VCaP (cell line): ENCODE results near the gene DCLRE1B.

Source experiments
- H3K27ac ChIP-seq: fragments of 450-650 bp; 2 replicates; pipeline ENCODE4 v1.5.1; 2017
- TF ChIP-seq, protein P1 (sequence below): fragments of 450-650 bp; conservative IDR thresholded peaks from 2 replicates; pipeline ENCODE4 v1.5.1; 2017; ENCODE audit warnings: mild to moderate bottlenecking, moderate library complexity

The DCLRE1B gene

DNA sequence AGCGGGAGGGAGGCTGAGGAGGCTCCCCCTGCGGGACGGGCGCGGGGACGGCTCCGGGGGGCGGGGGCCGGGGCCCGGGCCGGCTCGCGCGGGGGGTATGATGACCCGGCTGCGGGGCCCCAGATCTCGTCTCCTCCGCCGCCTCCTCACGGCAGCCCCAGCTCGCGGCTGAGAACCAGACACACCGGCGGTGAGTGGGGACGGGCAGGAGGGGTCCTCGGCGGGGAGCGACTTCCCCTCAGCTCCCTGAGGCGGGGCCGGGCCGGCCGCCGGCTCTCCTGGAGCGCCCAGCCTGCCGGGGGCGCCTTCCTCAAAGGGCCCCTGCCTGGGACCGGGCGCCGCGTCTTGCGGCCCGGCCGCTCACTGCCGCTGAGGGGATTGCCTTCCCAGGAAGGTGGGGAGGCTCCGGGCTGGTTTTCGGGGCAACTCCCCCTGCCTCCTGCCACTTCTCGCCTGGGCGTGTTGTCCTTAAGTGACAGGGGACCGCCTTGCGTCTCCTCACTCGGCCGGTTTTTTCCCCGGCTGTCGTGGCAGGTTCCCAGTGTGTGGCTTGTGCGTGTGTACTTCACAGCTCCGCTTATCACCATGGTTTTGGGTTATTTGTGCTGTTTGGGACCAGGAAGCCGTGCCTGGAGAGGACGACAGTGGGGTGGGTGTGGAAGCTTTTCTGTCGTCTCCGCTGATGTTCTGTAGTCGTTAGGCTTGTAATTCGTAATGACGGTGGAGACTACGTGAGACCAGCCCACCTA, 24.8 kb downstream of the DCLRE1B start:
- TF ChIP-seq, protein P1, sequence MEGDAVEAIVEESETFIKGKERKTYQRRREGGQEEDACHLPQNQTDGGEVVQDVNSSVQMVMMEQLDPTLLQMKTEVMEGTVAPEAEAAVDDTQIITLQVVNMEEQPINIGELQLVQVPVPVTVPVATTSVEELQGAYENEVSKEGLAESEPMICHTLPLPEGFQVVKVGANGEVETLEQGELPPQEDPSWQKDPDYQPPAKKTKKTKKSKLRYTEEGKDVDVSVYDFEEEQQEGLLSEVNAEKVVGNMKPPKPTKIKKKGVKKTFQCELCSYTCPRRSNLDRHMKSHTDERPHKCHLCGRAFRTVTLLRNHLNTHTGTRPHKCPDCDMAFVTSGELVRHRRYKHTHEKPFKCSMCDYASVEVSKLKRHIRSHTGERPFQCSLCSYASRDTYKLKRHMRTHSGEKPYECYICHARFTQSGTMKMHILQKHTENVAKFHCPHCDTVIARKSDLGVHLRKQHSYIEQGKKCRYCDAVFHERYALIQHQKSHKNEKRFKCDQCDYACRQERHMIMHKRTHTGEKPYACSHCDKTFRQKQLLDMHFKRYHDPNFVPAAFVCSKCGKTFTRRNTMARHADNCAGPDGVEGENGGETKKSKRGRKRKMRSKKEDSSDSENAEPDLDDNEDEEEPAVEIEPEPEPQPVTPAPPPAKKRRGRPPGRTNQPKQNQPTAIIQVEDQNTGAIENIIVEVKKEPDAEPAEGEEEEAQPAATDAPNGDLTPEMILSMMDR, result peak; percentile 18; the same call in 1 of the 2 replicates
- H3K27ac ChIP-seq, result peak overlapping the region; percentile 83

DNA sequence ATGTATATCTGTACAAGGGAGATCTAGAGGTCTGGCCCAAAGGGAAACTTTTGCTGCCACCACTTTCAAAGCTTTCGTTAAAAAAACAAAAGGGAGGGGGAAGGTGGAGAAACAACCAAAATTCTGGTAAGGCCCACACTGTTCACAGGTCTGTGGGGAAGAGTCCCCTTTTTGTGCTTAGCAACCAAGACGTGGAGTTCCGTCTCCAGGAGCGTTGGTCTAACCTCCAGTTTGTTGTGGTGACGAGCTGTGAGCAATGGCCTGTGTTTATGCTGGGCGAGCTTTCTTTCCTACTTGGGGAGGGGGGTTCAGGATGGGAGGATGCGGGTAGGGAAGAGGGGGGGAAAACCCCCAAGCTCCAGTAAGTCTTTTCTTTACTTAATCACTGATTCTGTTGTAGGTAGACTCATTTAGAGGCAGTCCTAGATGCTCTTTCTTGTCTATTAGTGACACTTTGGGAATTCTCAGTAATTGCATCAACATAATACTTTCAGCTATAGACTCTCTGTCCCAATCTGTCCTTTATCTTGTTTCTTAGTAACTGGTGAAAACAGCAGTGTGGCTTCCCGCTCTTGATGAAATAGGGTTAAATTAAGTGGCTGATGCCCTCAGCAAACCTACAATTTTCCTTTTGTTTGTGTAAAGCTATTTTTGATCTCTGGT, 25.5 kb downstream of the DCLRE1B start:
- H3K27ac ChIP-seq, result peak overlapping the region; percentile 83
- TF ChIP-seq, protein P1, result no peak

DNA sequence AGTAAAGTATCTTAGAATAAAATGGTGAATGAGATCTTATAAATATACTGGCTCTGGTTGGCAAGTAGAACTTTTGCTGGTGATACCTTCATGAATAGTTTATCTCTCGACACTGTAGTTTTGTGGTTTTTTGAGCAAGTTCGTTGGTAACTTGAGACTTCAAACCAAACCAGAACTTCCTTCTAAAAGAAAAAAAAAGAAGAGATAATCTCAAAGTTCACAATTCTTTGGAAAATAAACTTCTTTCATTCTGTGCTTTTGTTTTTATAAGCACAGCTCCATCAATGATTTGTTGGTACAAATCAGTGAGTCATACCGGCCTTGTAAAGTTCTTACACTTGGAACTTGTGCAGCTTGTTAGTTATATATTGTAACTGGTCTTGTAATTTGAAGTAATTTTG, 26.3 kb downstream of the DCLRE1B start:
- TF ChIP-seq, protein P1, result no peak
- H3K27ac ChIP-seq, result peak overlapping the region; percentile 4; the same call in 1 of the 2 replicates

DNA sequence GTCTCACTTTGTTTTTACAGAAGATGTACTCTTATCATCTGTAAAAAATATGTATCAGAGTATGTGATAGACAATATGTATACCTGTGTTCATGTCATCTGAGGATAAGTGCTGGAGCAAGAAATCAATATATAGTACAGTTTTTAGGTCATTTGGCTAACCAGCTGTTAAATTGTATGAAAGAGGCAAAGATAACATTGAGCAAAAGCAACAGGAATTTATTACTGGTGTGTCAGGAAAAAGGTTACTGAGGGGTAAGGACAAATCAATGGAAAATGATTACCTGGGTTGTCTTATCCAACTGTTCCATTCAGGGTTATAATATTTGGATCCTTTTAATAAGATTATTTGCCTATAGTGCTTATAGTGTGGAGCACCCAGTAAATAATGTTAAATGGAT, 28.9 kb downstream of the DCLRE1B start:
- TF ChIP-seq, protein P1, result no peak
- H3K27ac ChIP-seq, result no peak overlapping the region

DNA sequence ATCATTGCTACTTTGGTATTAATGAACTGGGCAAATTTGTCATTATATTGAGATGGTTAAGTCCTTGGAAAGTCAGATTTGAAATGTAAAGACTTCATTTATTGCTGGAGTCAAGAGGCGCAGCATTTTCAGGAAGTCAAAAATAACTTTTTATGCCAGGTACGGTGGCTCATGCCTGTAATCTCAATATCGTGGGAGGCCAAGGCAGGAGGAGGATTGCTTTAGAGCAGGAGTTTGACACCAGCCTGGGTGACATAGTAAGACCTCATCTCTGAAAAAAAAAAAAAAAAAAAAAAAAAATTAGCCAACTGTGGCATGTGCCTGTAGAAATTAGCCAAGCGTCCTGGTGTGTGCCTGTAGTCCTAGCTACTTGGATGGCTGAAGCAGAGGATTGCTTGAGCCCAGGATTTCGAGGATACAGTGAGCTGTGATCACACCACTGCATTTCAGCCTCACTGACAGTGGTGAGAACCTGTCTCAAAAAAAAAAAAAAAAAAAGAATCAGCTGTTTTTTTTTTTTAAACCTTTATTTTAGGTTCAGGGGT, 29.5 kb downstream of the DCLRE1B start:
- no peak overlapping the region for H3K27ac ChIP-seq
- TF ChIP-seq, protein P1, result no peak

DNA sequence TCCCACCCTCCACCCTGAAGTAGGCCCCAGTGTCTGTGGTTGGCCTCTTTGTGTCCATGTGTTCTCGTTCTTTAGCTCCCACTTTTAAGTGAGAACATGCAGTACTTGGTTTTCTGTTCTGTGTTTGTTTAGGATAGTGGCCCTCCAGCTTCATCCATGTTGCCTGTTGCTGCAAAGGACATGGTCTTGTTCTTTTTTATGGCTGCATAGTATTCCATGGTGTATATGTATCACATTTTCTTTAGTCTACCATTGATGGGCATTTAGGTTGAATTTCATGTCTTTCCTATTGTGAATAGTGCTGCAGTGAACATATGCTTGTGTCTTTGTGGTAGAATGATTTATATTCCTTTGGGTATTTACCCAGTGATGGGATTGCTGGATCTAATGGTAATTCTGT, 30.1 kb downstream of the DCLRE1B start:
- TF ChIP-seq, protein P1, result no peak
- H3K27ac ChIP-seq, result no peak overlapping the region

DNA sequence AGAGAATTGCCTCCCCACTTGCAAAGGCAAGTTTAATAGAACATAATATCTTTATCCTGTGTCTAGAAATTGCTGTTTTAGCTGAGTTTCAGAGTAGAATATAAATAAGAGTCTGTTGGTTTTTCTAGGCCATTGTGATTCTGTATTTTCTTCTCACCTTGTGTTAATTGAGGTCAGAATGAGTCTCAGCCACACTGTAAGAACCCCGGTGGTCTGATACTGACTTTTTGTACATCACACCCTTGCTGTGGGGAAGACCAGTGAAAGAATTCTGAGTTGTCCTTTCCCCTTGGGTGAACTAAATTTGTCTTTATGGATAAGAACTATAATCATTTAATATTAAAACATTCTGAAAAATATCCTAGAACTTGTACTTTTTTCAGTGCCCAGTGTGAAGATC, 30.8 kb downstream of the DCLRE1B start:
- TF ChIP-seq, protein P1, result no peak
- no peak overlapping the region for H3K27ac ChIP-seq
